ENCODE results near the gene LHFPL2. TPM values are rescaled to one million over a fixed set of nuclear protein-coding genes. Genes with fewer than 3 reads are reported as not detected.

LHFPL2 gene
- total and polyA plus RNA-seq, 2 experiments from 2014 or later = 96.6 to 126 TPM

DNA sequence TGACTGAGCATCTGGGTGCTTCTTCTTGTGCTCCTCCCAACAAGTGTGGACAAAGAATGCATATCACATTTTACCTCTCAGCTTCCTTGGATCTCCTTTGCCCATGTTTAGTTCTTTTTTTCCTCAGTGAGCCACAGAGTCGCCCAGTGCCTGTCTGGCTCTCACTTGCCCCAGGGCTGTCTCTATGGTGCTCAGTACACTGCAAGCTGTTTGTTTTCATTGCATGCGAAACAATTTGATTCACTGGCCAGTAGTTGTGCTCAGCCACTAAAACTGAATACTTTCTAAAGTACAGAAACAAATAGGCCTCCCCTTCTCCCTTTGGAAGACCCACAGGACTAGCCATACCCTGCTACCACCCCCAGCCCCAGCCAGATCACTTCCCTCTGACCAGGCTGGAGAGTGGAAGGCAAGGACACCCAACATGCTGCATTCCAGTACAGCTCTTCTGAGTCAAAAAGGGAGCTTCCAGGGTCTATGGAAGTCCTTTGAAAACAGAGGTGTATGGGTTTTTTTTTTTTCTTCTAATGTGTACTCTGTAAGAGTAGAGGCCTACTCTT lies 3.8 kb downstream of the LHFPL2 start:
- Histone ChIP-seq H3K9me3 (ENCODE audit: low read depth) (no peaks in the 10 kb centered on the region), H3K4me3 (peak overlapping the region; percentile 92), H3K27me3 (no peaks in the 10 kb centered on the region), H3K36me3 (no peaks in the 10 kb centered on the region), H3K27ac (peak overlapping the region; percentile 98), H3K4me1 (ENCODE audit: low read depth) (peaks cover 59% of the 10 kb centered on the region)
- no peak for DNase-seq (ENCODE audit: low read depth in 1 of 2, low spot score in 1 of 2)
- no peak for TF ChIP-seq CTCF (IDR thresholded peaks at IDR 0.05; ENCODE audit: low read depth, low read length)

DNA sequence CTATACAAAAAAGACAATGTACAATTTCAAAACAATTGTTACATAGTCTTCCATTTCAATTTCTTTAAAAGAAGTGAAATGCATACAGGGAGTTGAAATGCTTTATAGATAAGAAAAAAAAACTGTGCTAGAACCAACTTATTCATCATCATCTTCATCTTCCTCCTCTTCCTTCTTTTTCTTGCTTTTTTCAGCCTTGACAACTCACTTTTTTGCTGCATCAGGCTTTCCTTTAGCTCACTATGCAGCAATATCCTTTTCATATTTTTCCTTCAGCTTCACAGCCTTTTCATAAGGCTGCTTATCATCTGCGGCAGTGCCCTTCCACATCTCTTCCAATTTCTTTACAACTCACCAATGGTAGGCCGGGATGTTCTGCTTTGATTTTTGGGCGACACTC lies 4.4 kb downstream of the LHFPL2 start:
- H3K4me3 ChIP-seq = peak overlapping the region; percentile 92
- DNase-seq (ENCODE audit: low read depth in 1 of 2, low spot score in 1 of 2) = no peak
- H3K9me3 ChIP-seq (ENCODE audit: low read depth) = no peaks in the 10 kb centered on the region
- peak overlapping the region; percentile 98 for H3K27ac ChIP-seq
- no peaks in the 10 kb centered on the region for H3K36me3 ChIP-seq
- peaks cover 66% of the 10 kb centered on the region for H3K4me1 ChIP-seq (ENCODE audit: low read depth)
- TF ChIP-seq CTCF (IDR thresholded peaks at IDR 0.05; ENCODE audit: low read depth, low read length) = no peak
- H3K27me3 ChIP-seq = no peaks in the 10 kb centered on the region

DNA sequence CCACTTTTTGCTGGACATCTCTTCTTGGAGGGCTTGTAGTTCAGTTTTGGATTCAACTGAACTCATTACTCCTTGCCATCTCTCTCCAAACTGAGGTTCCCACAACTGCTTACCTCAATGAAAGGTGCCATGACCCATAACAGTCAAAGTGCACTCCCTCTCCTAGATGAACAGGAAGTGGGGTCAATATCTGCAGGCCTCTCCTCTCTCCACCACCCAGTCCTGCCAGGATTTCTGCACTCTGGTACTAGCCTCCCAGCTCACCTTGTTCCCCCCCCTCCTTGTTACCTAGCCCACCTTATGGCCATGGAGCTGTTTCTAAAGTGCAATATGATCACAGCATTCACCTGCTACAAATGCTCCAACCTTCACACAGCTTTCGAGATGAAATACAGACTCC lies 5.9 kb downstream of the LHFPL2 start:
- peaks cover 80% of the 10 kb centered on the region for H3K4me1 ChIP-seq (ENCODE audit: low read depth)
- H3K27me3 ChIP-seq = no peaks in the 10 kb centered on the region
- H3K36me3 ChIP-seq = no peaks in the 10 kb centered on the region
- H3K4me3 ChIP-seq = peak overlapping the region; percentile 12
- DNase-seq (ENCODE audit: low read depth in 1 of 2, low spot score in 1 of 2) = no peak
- peak overlapping the region; percentile 98 for H3K27ac ChIP-seq
- no peaks in the 10 kb centered on the region for H3K9me3 ChIP-seq (ENCODE audit: low read depth)
- no peak for TF ChIP-seq CTCF (IDR thresholded peaks at IDR 0.05; ENCODE audit: low read depth, low read length)

- Histone ChIP-seq H3K27ac (peak overlapping the region; percentile 98), H3K36me3 (no peaks in the 10 kb centered on the region), H3K9me3 (ENCODE audit: low read depth) (no peaks in the 10 kb centered on the region), H3K4me3 (peak overlapping the region; percentile 14), H3K27me3 (no peaks in the 10 kb centered on the region), H3K4me1 (ENCODE audit: low read depth) (peaks cover 96% of the 10 kb centered on the region)
- TF ChIP-seq CTCF (IDR thresholded peaks at IDR 0.05; ENCODE audit: low read depth, low read length) = no peak
- DNase-seq (ENCODE audit: low read depth in 1 of 2, low spot score in 1 of 2) = no peak
Measured at GRCh38 chr5:78640662-78641474, 7.7 kb downstream of the LHFPL2 start.

- H3K4me3 ChIP-seq = peak overlapping the region; percentile 14
- TF ChIP-seq CTCF (IDR thresholded peaks at IDR 0.05; ENCODE audit: low read depth, low read length) = no peak
- peak in 1 of 2 donors; percentile 53 for DNase-seq (ENCODE audit: low read depth in 1 of 2, low spot score in 1 of 2)
- H3K27ac ChIP-seq = peak overlapping the region; percentile 98
- peaks cover 97% of the 10 kb centered on the region for H3K4me1 ChIP-seq (ENCODE audit: low read depth)
- no peaks in the 10 kb centered on the region for H3K9me3 ChIP-seq (ENCODE audit: low read depth)
- no peaks in the 10 kb centered on the region for H3K27me3 ChIP-seq
- no peaks in the 10 kb centered on the region for H3K36me3 ChIP-seq
Measured at GRCh38 chr5:78639791-78640190, 8.8 kb downstream of the LHFPL2 start.
